ENCODE data around the gene AKAP7. TPM values are rescaled to one million over a fixed set of nuclear protein-coding genes. Genes with fewer than 3 reads are reported as not detected.

Gene AKAP7
- total RNA-seq, 1 experiment from 2014 or later = 3.1 TPM

GRCh38 chr6:131282365-131282764 lies 147.1 kb downstream of the AKAP7 start:
- no peak overlapping the region for H3K4me2 ChIP-seq (ENCODE audit: low read length)
- DNase-seq (ENCODE audit: low read depth, low spot score) (no peak), ATAC-seq (no peak)
- RAD21 ChIA-PET (ENCODE audit: low non-redundant PET in 1 of 2, low total read pairs in 2 of 2, uncharacterized antibody in 2 of 2, unreplicated experiment in 2 of 2) = no interaction called here
- no peaks in the 10 kb centered on the region for H3K4me1 ChIP-seq (ENCODE audit: control insufficient read depth in 1 of 2, insufficient read depth in 2 of 2, low read length in 2 of 2)
- CTCF ChIA-PET = no interaction called here
- H4K20me1 ChIP-seq (ENCODE audit: insufficient read depth) = no peaks in the 10 kb centered on the region
- no TSS peak for BruUV-seq (replicated peaks)
- no peak for TF ChIP-seq EZH2 (IDR thresholded peaks at IDR 0.05)
- no peak for TF ChIP-seq YY1 (IDR thresholded peaks at IDR 0.05; ENCODE audit: extremely low read depth, insufficient replicate concordance, low read depth, low read length)
- TF ChIP-seq POLR2AphosphoS5 (IDR thresholded peaks at IDR 0.05; ENCODE audit: low read depth, low read length) = no peak
- TF ChIP-seq CTCF (IDR thresholded peaks at IDR 0.05 in 2 of 3, conservative IDR thresholded peaks at IDR 0.05 in 1 of 3; ENCODE audit: borderline replicate concordance in 1 of 3, insufficient read depth in 1 of 3, low read depth in 2 of 3, low read length in 2 of 3) = no peak
- TF ChIP-seq EZH2phosphoT487 (IDR thresholded peaks at IDR 0.05; ENCODE audit: borderline replicate concordance) = no peak
- no peak for TF ChIP-seq SRF (IDR thresholded peaks at IDR 0.05; ENCODE audit: low read depth)
- TF ChIP-seq FOSL1 (IDR thresholded peaks at IDR 0.05; ENCODE audit: low read depth) = no peak
- no peaks in the 10 kb centered on the region for H3K9me3 ChIP-seq (ENCODE audit: control insufficient read depth in 1 of 2, insufficient read depth in 1 of 2, low read depth in 1 of 2, low read length in 2 of 2)
- H3K9ac ChIP-seq (ENCODE audit: low read length) = no peak overlapping the region
- no peaks in the 10 kb centered on the region for H3K79me2 ChIP-seq (ENCODE audit: insufficient read depth, low read length)
- H3K4me3 ChIP-seq (replicated peaks in 1 of 2; ENCODE audit: low read depth in 1 of 2, low read length in 2 of 2) = no peak overlapping the region
- no peaks in the 10 kb centered on the region for H3K36me3 ChIP-seq (ENCODE audit: control insufficient read depth in 1 of 2, insufficient read depth in 2 of 2, low read length in 2 of 2)
- no peaks in the 10 kb centered on the region for H3K9me2 ChIP-seq (ENCODE audit: insufficient read depth)
- no peak overlapping the region for H3K27ac ChIP-seq (ENCODE audit: low read depth, low read length)
- intact Hi-C loops (cut with micrococcal nuclease) = no loop called here
- no peak overlapping the region for H2AFZ ChIP-seq (ENCODE audit: low read depth, low read length, poor library complexity, severe bottlenecking)
- POLR2A ChIA-PET = no interaction called here
- no peaks in the 10 kb centered on the region for H3K27me3 ChIP-seq (ENCODE audit: insufficient read depth, low read length)

GRCh38 chr6:131283466-131284175 lies 148.4 kb downstream of the AKAP7 start:
- intact Hi-C loops (cut with micrococcal nuclease) = no loop called here
- no peak overlapping the region for H3K9ac ChIP-seq (ENCODE audit: low read length)
- H4K20me1 ChIP-seq (ENCODE audit: insufficient read depth) = no peaks in the 10 kb centered on the region
- H3K27ac ChIP-seq (ENCODE audit: low read depth, low read length) = no peak overlapping the region
- TF ChIP-seq FOSL1 (IDR thresholded peaks at IDR 0.05; ENCODE audit: low read depth) (no peak), CTCF (IDR thresholded peaks at IDR 0.05 in 2 of 3, conservative IDR thresholded peaks at IDR 0.05 in 1 of 3; ENCODE audit: borderline replicate concordance in 1 of 3, insufficient read depth in 1 of 3, low read depth in 2 of 3, low read length in 2 of 3) (no peak), ELF1 (IDR thresholded peaks at IDR 0.05; ENCODE audit: borderline replicate concordance, low read depth) (no peak), POLR2A (IDR thresholded peaks at IDR 0.05; ENCODE audit: borderline replicate concordance, extremely low read depth, insufficient read depth, insufficient read length) (no peak), POLR2AphosphoS5 (IDR thresholded peaks at IDR 0.05; ENCODE audit: low read depth, low read length) (no peak), ZNF274 (IDR thresholded peaks at IDR 0.05; ENCODE audit: low read depth, low read length) (no peak), ATF3 (IDR thresholded peaks at IDR 0.05) (no peak), JUND (IDR thresholded peaks at IDR 0.05) (no peak), SIN3A (IDR thresholded peaks at IDR 0.05; ENCODE audit: low read depth) (no peak), SP1 (IDR thresholded peaks at IDR 0.05; ENCODE audit: low read depth) (no peak), EZH2phosphoT487 (IDR thresholded peaks at IDR 0.05; ENCODE audit: borderline replicate concordance) (no peak), CBX3 (IDR thresholded peaks at IDR 0.05; ENCODE audit: low read depth) (no peak)
- no peaks in the 10 kb centered on the region for H3K27me3 ChIP-seq (ENCODE audit: insufficient read depth, low read length)
- no peak for ATAC-seq
- H3K36me3 ChIP-seq (ENCODE audit: control insufficient read depth in 1 of 2, insufficient read depth in 2 of 2, low read length in 2 of 2) = no peaks in the 10 kb centered on the region
- no peaks in the 10 kb centered on the region for H3K79me2 ChIP-seq (ENCODE audit: insufficient read depth, low read length)
- H3K4me2 ChIP-seq (ENCODE audit: low read length) = no peak overlapping the region
- POLR2A ChIA-PET = no interaction called here
- BruUV-seq (replicated peaks) = no TSS peak
- no peaks in the 10 kb centered on the region for H3K4me1 ChIP-seq (ENCODE audit: control insufficient read depth in 1 of 2, insufficient read depth in 2 of 2, low read length in 2 of 2)
- H2AFZ ChIP-seq (ENCODE audit: low read depth, low read length, poor library complexity, severe bottlenecking) = no peak overlapping the region
- RAD21 ChIA-PET (ENCODE audit: low non-redundant PET in 1 of 2, low total read pairs in 2 of 2, uncharacterized antibody in 2 of 2, unreplicated experiment in 2 of 2) = no interaction called here
- DNase-seq (ENCODE audit: low read depth, low spot score) = no peak
- H3K9me3 ChIP-seq (ENCODE audit: control insufficient read depth in 1 of 2, insufficient read depth in 1 of 2, low read depth in 1 of 2, low read length in 2 of 2) = no peaks in the 10 kb centered on the region
- H3K9me2 ChIP-seq (ENCODE audit: insufficient read depth) = no peaks in the 10 kb centered on the region
- H3K4me3 ChIP-seq (replicated peaks in 1 of 2; ENCODE audit: low read depth in 1 of 2, low read length in 2 of 2) = no peak overlapping the region
- CTCF ChIA-PET = no interaction called here
